GM18870 (cell line): ENCODE results near the gene TNIK.
"Not testable (repeated sequence)": the region's sequence is repeated elsewhere in the genome, so short reads cannot be mapped to it uniquely, and the experiment has no call there.

Experiments
- ATAC-seq: cut with Tn5 transposase; IDR thresholded peaks from one replicate; pipeline ENCODE4 v1.9.1; 2021; ENCODE audit warnings: moderate library complexity; ENCODE audit not compliant: unreplicated experiment

The TNIK gene

GRCh38 chr3:171422855-171423254, 37.4 kb downstream of the TNIK start:
- not testable (repeated sequence) for ATAC-seq

GRCh38 chr3:171420667-171421066, 39.5 kb downstream of the TNIK start:
- ATAC-seq = no peak

GRCh38 chr3:171419457-171419856, 40.7 kb downstream of the TNIK start:
- no peak for ATAC-seq

GRCh38 chr3:171417813-171418212, 42.4 kb downstream of the TNIK start:
- ATAC-seq = no peak

- ATAC-seq = no peak
Observed at GRCh38 chr3:171417137-171417536, 43.1 kb downstream of the TNIK start.

- no peak for ATAC-seq
Observed at GRCh38 chr3:171416666-171417065, 43.5 kb downstream of the TNIK start.

- ATAC-seq = no peak
Observed at GRCh38 chr3:171416061-171416460, 44.1 kb downstream of the TNIK start.

GRCh38 chr3:171415070-171415469, 45.1 kb downstream of the TNIK start:
- ATAC-seq = no peak

GRCh38 chr3:171412473-171412872, 47.7 kb downstream of the TNIK start:
- ATAC-seq = no peak

- ATAC-seq = no peak
Observed at GRCh38 chr3:171412054-171412453, 48.2 kb downstream of the TNIK start.

GRCh38 chr3:171410186-171410585, 50.0 kb downstream of the TNIK start:
- no peak for ATAC-seq

GRCh38 chr3:171407759-171408158, 52.4 kb downstream of the TNIK start:
- no peak for ATAC-seq

GRCh38 chr3:171404376-171404967, 55.7 kb downstream of the TNIK start:
- no peak for ATAC-seq

- ATAC-seq = no peak
Observed at GRCh38 chr3:171402281-171402680, 57.9 kb downstream of the TNIK start.

- no peak for ATAC-seq
Observed at GRCh38 chr3:171401432-171401831, 58.8 kb downstream of the TNIK start.

GRCh38 chr3:171399842-171400241, 60.4 kb downstream of the TNIK start:
- no peak for ATAC-seq

GRCh38 chr3:171398343-171398742, 61.9 kb downstream of the TNIK start:
- no peak for ATAC-seq

- ATAC-seq = no peak
Observed at GRCh38 chr3:171397089-171397488, 63.1 kb downstream of the TNIK start.

GRCh38 chr3:171396048-171396447, 64.2 kb downstream of the TNIK start:
- ATAC-seq = no peak

- no peak for ATAC-seq
Observed at GRCh38 chr3:171393032-171393744, 67.0 kb downstream of the TNIK start.

GRCh38 chr3:171391432-171391831, 68.8 kb downstream of the TNIK start:
- ATAC-seq = no peak

- ATAC-seq = no peak
Observed at GRCh38 chr3:171390051-171390941, 69.9 kb downstream of the TNIK start.
